ENCODE data around the gene CMTM4.

Gene CMTM4

GRCh38 chr16:66623755-66624154 lies 72.8 kb downstream of the CMTM4 start:
- no peak for TF ChIP-seq CTCF (IDR thresholded peaks at IDR 0.05; ENCODE audit: extremely low read depth, missing control alignments)
- no peak for DNase-seq (ENCODE audit: low spot score)

DNA sequence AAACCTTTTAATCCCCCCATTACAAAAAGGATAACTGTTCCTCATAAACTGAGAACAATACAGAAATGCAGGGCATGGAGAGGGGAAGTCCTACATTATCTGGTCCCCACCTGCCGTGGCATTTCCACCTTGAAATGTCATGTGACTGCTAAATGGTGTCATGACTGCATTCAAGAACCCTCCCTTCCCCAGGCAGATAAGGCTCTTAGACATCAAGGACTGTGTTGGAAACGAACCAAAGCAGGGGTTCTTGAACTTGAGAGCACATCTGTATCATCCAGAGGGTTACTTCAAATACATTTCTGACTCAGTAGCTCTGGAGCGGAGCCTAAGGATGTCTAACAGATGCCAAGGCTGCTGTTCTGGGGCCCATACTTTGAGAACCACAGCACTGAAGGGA lies 73.7 kb downstream of the CMTM4 start:
- DNase-seq (ENCODE audit: low spot score): no peak
- no peak for TF ChIP-seq CTCF (IDR thresholded peaks at IDR 0.05; ENCODE audit: extremely low read depth, missing control alignments)

- TF ChIP-seq CTCF (IDR thresholded peaks at IDR 0.05; ENCODE audit: extremely low read depth, missing control alignments): no peak
These were observed 74.6 kb downstream of the CMTM4 start for GRCh38 chr16:66621973-66622372.

GRCh38 chr16:66620429-66620795 lies 76.1 kb downstream of the CMTM4 start:
- DNase-seq (ENCODE audit: low spot score): no peak
- TF ChIP-seq CTCF (IDR thresholded peaks at IDR 0.05; ENCODE audit: extremely low read depth, missing control alignments): no peak

More at GRCh38 chr16:66621973-66622372, 74.6 kb downstream of the CMTM4 start:
- DNase-seq (ENCODE audit: low spot score): no peak

DNA sequence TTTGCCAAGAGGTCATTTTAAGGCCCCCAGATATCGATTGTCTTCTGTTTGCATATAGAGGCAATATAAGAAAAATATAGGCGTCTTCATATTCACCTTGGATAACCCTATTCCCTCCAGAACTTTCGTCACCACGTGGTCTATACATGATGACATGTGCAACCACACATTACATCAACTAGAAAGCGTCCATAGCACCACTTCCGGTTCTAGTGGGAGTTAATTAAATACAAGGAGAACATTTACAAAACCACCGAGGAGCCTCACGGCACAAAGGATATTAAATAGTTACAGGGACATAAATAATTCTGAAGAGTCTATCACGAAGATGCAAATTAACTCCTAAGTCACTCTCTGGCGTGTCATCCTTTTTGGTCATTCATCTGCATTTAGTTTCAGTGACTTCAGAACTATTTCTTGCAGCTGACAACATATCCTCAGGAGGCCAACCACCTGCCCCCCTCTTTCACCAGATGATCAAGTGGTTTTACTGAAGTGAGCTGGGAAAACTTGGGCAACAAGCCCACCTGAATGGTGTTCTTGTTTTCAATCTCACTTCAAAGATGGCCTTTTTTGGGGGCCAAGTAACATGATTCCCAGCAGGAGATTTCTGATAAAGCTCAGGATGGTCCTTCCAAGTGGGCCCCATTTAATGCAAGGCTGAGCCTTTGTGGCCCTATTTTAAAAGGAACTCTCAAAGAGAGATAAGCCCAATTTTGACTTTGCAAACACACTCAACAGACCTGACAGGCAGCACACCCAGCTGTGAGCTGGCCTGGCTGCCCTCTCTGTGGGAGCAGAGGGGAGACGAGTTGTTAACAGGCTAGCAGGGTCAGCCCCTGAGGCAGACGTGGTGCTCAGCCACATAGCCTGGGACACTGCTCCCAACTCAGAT lies 76.8 kb downstream of the CMTM4 start:
- no peak for TF ChIP-seq CTCF (IDR thresholded peaks at IDR 0.05; ENCODE audit: extremely low read depth, missing control alignments)
- peak; percentile 45 for DNase-seq (ENCODE audit: low spot score)

GRCh38 chr16:66618588-66619375 lies 77.8 kb downstream of the CMTM4 start:
- TF ChIP-seq CTCF (IDR thresholded peaks at IDR 0.05; ENCODE audit: extremely low read depth, missing control alignments): no peak
- DNase-seq (ENCODE audit: low spot score): no peak

DNA sequence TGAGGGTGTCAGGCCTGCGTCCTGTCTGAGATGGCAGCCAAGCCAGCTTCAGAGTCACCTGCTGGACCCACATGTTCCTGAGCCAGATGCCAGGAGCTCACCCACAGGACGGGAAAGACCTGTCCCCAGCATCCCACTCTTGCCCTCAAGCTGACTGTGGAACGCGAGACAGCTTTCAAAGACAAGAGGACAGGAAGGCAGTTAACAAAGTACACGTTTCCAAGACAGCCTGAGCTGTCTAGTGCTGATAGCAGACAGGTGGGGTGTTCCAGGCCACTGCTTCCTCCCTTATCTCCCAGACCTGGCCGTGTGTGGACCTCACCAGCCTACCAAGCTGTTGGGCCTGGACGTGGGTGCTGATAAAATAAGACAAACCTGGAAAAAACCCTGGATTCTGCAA lies 78.8 kb downstream of the CMTM4 start:
- no peak for TF ChIP-seq CTCF (IDR thresholded peaks at IDR 0.05; ENCODE audit: extremely low read depth, missing control alignments)
- DNase-seq (ENCODE audit: low spot score): no peak
